Tibial artery (tissue), 4 donors: Measurements from ENCODE around the gene STMN3.
"Not testable (repeated sequence)": the region's sequence is repeated elsewhere in the genome, so short reads cannot be mapped to it uniquely, and the experiment has no call there.

Source experiments
- DNase-seq, 2 donors: peaks; one replicate each; pipeline ENCODE4 v3.0.0-alpha.2; 2019
- H3K27ac ChIP-seq, 2 donors: fragments of 200-600 bp; sonication (generic) in 1 of 2; 1 replicate in 1 of 2; 2 replicates in 1 of 2; pipeline ENCODE4 v1.5.1; 2018 to 2019; ENCODE audit warnings: mild to moderate bottlenecking in 1 of 2
- H3K27me3 ChIP-seq, 2 donors: fragments of 200-600 bp; sonication (generic) in 1 of 2; one replicate each; pipeline versions ENCODE4 v1.5.1 to v1.6.0; 2016 to 2019
- H3K36me3 ChIP-seq, 3 donors: fragments of 200-600 bp; sonication (generic) in 2 of 3; one replicate each; pipeline ENCODE4 v1.5.1; 2016 to 2019; ENCODE audit warnings: mild to moderate bottlenecking in 2 of 3
- H3K4me1 ChIP-seq, 4 donors: fragments of 200-600 bp; sonication (generic) in 2 of 4; 1 replicate in 3 of 4; 2 replicates in 1 of 4; pipeline ENCODE4 v1.5.1; 2016 to 2019
- H3K4me3 ChIP-seq, 2 donors: fragments of 200-600 bp; sonication (generic) in 1 of 2; 1 replicate in 1 of 2; 2 replicates in 1 of 2; pipeline ENCODE4 v1.5.1; 2018 to 2019; ENCODE audit warnings: mild to moderate bottlenecking in 2 of 2
- H3K9me3 ChIP-seq, 3 donors: fragments of 200-600 bp; sonication (generic) in 1 of 3; one replicate each; pipeline ENCODE4 v1.5.1; 2016 to 2019
- intact Hi-C: fragments of 100-400 bp; cut with DNase I; formaldehyde crosslinking; loops from one replicate; pipeline ENCODE4 v1.15.0; 2023; ENCODE audit warnings: low total_unique reads
- TF ChIP-seq, protein P1 (sequence below), 2 experiments: fragments of 200-600 bp in 1 of 2; fragments of 450-650 bp in 1 of 2; IDR thresholded peaks; one replicate each; pipeline ENCODE4 v1.5.1; 2017 to 2019; ENCODE audit warnings: antibody characterized with exemption in 2 of 2, mild to moderate bottlenecking in 1 of 2, moderate library complexity in 1 of 2

The STMN3 gene

DNA sequence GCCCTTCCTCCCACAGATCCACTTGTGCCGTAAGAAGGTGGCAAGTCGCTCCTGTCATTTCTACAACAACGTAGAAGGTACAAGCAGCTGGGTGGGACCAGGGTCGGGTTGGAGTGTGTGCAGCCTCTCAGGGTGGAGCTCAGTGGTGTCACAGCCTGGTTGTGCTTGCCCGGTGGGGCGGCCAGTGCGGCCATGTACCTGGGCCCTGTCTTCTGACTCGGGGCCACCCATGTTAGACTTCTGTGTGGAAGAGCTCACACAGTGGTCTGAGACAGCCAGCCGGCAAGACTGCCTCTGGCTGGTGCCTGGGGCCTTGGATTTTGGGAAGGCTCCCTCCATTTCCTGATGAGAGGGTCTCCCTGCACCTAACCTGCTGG, 9.6 kb upstream of the STMN3 start:
- H3K4me3 ChIP-seq: no peak overlapping the region
- no peaks in the 10 kb centered on the region for H3K9me3 ChIP-seq
- intact Hi-C loops: no loop called here
- H3K4me1 ChIP-seq: peaks cover 0 to 20% (median 12%) of the 10 kb centered on the region in 4 donors
- TF ChIP-seq, protein P1, sequence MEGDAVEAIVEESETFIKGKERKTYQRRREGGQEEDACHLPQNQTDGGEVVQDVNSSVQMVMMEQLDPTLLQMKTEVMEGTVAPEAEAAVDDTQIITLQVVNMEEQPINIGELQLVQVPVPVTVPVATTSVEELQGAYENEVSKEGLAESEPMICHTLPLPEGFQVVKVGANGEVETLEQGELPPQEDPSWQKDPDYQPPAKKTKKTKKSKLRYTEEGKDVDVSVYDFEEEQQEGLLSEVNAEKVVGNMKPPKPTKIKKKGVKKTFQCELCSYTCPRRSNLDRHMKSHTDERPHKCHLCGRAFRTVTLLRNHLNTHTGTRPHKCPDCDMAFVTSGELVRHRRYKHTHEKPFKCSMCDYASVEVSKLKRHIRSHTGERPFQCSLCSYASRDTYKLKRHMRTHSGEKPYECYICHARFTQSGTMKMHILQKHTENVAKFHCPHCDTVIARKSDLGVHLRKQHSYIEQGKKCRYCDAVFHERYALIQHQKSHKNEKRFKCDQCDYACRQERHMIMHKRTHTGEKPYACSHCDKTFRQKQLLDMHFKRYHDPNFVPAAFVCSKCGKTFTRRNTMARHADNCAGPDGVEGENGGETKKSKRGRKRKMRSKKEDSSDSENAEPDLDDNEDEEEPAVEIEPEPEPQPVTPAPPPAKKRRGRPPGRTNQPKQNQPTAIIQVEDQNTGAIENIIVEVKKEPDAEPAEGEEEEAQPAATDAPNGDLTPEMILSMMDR (IDR thresholded peaks at IDR 0.05): no peak
- peaks cover 9 to 76% (median 56%) of the 10 kb centered on the region in 3 donors for H3K36me3 ChIP-seq
- H3K27ac ChIP-seq: no peak overlapping the region
- no peaks in the 10 kb centered on the region for H3K27me3 ChIP-seq
- DNase-seq: no peak

DNA sequence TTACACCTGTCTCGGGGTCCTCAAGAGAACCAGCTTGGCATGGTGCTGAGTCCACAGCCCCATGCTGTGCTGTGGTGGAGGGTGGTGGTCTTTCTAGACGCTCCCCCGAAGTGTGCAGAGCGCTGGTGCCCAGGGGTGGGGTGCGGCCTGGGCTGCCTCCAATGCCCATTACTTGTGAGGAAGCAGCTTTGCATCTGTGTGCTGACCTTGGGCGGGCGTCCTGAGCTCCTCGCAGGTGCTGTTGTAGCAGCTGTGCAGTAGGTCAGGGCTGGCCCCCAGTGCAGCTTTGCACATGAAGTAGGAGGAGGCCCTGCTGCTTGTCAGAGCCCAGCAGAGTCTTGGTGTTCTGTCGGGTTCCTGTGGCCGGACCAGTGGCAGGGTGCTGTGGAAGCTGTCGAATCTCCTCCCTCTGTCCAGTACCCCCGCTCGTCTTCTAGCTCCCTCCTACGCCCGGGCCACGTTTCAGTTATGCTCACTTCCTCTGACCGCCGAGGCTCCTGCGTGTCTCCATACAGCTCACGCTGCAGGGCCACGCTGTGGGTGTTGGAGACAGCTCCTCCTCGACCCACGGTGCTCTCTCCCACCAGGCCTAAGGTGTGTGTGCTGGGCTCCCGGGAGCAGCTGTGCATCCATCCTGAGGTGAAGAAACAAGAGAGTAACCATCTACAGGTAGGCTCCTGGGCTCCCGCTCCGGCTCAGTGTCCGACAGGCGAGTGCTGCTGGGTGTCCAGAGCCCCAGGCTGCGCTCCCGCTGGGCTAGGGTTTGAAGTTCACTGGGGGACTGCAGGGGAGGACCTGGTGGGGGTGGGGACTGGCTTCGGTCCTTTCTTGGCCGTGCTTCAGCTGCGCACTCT, 9.0 kb upstream of the STMN3 start:
- H3K27me3 ChIP-seq: no peaks in the 10 kb centered on the region
- TF ChIP-seq, protein P1 (IDR thresholded peaks at IDR 0.05): no peak
- DNase-seq: no peak
- H3K4me3 ChIP-seq: no peak overlapping the region
- H3K36me3 ChIP-seq: peaks cover 3 to 70% (median 50%) of the 10 kb centered on the region in 3 donors
- H3K27ac ChIP-seq: no peak overlapping the region
- intact Hi-C loops: no loop called here
- H3K9me3 ChIP-seq: no peaks in the 10 kb centered on the region
- peaks cover 0 to 26% (median 18%) of the 10 kb centered on the region in 4 donors for H3K4me1 ChIP-seq

DNA sequence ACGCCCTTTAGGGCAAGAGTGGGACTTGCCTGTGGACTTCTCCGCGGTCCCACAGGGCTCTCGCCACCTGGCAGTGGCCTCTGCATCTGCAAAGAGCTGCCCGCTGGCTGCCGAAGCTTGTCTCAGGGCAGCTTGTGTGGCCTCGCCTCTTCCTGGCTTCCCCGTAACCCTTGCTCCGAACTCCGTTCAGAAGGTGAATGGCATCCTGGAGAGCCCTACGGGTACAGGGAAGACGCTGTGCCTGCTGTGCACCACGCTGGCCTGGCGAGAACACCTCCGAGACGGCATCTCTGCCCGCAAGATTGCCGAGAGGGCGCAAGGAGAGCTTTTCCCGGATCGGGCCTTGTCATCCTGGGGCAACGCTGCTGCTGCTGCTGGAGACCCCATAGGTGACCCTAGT, 7.9 kb upstream of the STMN3 start:
- peaks cover 0 to 59% (median 40%) of the 10 kb centered on the region in 3 donors for H3K36me3 ChIP-seq
- H3K4me1 ChIP-seq: peaks cover 0 to 30% (median 21%) of the 10 kb centered on the region in 4 donors
- intact Hi-C loops: no loop called here
- H3K4me3 ChIP-seq: no peak overlapping the region
- no peaks in the 10 kb centered on the region for H3K27me3 ChIP-seq
- no peak overlapping the region for H3K27ac ChIP-seq
- no peak for DNase-seq
- TF ChIP-seq, protein P1 (IDR thresholded peaks at IDR 0.05): no peak
- H3K9me3 ChIP-seq: no peaks in the 10 kb centered on the region

DNA sequence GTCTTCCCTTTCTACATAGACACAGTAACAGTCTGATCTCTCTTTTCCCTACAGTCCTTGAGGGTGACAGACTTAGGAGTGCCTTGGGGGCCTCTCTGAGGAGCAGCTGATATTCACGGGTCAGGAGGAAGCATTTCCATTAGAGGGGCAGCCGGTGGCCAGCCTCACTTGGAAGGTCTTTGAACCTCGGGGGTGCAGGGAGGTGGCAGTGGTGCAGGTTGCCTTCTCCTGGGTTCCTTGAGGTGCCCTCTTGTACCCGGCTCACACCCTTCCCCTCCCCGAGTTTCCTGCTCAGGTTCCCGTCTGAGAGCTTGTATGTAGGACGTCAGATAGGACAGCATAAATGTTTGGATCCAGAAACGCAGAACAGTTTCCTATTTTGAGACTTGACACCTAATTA, 7.4 kb upstream of the STMN3 start:
- H3K27me3 ChIP-seq: no peaks in the 10 kb centered on the region
- intact Hi-C loops: no loop called here
- H3K27ac ChIP-seq: no peak overlapping the region
- DNase-seq: no peak
- peaks cover 0 to 30% (median 21%) of the 10 kb centered on the region in 4 donors for H3K4me1 ChIP-seq
- TF ChIP-seq, protein P1 (IDR thresholded peaks at IDR 0.05): no peak
- H3K9me3 ChIP-seq: no peaks in the 10 kb centered on the region
- H3K4me3 ChIP-seq: no peak overlapping the region
- peaks cover 0 to 55% (median 35%) of the 10 kb centered on the region in 3 donors for H3K36me3 ChIP-seq

DNA sequence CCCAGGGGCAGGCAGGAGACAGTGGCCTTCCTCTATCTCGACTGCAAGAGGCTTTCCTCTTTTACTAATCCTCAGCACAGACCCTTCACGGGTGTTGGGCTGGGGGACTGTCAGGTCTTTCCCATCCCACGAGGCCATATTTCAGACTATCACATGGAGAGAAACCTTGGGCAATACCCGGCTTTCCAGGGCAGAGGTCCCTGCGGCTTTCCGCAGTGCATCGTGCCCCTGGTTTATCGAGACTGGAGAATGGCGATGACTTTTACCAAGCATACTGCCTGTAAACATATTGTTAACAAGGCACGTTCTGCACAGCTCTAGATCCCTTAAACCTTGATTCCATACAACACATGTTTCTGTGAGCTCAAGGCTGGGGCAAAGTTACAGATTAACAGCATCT, 7.0 kb upstream of the STMN3 start:
- Histone ChIP-seq H3K4me1 (peaks cover 0 to 30% (median 21%) of the 10 kb centered on the region in 4 donors), H3K36me3 (peaks cover 0 to 50% (median 31%) of the 10 kb centered on the region in 3 donors)
- H3K4me3 ChIP-seq, H3K27ac ChIP-seq, H3K9me3 ChIP-seq, DNase-seq, intact Hi-C loops, H3K27me3 ChIP-seq: not testable (repeated sequence)

DNA sequence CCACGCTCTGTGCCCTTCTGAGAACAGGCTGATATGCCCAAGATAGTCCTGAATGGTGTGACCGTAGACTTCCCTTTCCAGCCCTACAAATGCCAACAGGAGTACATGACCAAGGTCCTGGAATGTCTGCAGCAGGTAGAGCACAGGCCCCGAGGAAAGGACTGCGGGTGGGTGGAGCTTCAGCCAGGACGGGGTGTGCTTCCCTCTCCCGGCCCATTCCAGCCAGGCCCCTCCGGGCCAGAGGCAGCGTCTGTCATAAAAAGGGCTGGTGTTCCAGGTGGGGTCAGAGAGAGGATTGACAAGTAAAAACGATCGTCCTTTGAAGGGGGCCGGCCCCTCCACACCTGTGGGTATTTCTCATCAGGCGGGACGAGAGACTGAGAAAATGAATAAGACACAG, 6.1 kb upstream of the STMN3 start:
- peak overlapping the region; percentile 64 to 76 for H3K4me3 ChIP-seq
- no peaks in the 10 kb centered on the region for H3K9me3 ChIP-seq
- DNase-seq: no peak
- H3K36me3 ChIP-seq: peaks cover 0 to 42% (median 30%) of the 10 kb centered on the region in 3 donors
- intact Hi-C loops: loop anchor here (5.0 to 10.0 kb wide), 2 partner anchors 48 to 75 kb away; partner anchors contain the start of genes ARFRP1, LIME1, SLC2A4RG and ZGPAT
- no peaks in the 10 kb centered on the region for H3K27me3 ChIP-seq
- peak overlapping the region; percentile 81 to 86 for H3K27ac ChIP-seq
- peaks cover 0 to 30% (median 21%) of the 10 kb centered on the region in 4 donors for H3K4me1 ChIP-seq
- TF ChIP-seq, protein P1 (IDR thresholded peaks at IDR 0.05): no peak
